Stomach (tissue), 4 donors: ENCODE measurements around the gene LHFPL2.

Source experiments
- CTCF ChIP-seq, 7 experiments: fragments of 450-650 bp in 4 of 7; fragments of 200-600 bp in 3 of 7; sonication (generic) in 3 of 7; IDR thresholded peaks; one replicate each; pipeline ENCODE4 v1.5.1; 2016 to 2019; ENCODE audit warnings: antibody characterized with exemption in 7 of 7, control low read depth in 2 of 7, mild to moderate bottlenecking in 1 of 7
- POLR2AphosphoS5 ChIP-seq, 3 donors: sonication (generic); formaldehyde crosslinking; IDR thresholded peaks; one replicate each; pipeline ENCODE4 v1.6.1; 2016; ENCODE audit warnings: antibody characterized with exemption in 3 of 3

DNA sequence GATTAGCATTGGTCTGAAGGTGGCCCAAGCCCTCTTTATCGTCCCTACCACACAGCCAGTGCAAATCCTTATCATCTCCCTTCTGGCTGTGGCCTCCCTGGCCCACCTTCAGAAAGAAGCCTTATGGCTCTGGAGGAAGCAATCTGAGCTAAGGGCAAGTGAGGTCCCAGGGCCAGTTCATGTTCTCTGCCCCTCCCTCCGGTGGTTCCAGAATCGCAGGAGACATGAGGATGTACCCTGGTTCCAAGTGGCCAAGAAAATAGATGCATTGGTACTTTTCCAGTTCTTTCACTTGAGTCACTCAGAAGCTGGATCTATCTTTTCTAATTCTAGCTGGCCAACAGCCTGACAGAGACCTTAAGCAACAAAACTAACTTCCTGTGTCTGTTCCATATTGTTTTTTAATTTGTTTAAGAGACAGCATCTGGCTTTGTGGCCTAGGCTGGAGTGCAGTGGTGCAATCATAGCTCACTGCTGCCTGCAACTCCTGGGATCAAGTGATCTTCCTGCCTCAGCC lies 60.7 kb downstream of the LHFPL2 start:
- no peak for TF ChIP-seq CTCF (IDR thresholded peaks at IDR 0.05)
- peak in 1 of 3 donors; percentile 25 for TF ChIP-seq POLR2AphosphoS5 (IDR thresholded peaks at IDR 0.05)
